HK-2 (cell line): ENCODE data around the gene JAG2.
A peak's percentile ranks its signal among the peaks of the same experiment; 100 is the strongest.

Source experiments
- DNase-seq: peaks from one replicate; pipeline ENCODE4 v3.0.0-alpha.2; 2018; ENCODE audit not compliant: unreplicated experiment

JAG2 gene

DNA sequence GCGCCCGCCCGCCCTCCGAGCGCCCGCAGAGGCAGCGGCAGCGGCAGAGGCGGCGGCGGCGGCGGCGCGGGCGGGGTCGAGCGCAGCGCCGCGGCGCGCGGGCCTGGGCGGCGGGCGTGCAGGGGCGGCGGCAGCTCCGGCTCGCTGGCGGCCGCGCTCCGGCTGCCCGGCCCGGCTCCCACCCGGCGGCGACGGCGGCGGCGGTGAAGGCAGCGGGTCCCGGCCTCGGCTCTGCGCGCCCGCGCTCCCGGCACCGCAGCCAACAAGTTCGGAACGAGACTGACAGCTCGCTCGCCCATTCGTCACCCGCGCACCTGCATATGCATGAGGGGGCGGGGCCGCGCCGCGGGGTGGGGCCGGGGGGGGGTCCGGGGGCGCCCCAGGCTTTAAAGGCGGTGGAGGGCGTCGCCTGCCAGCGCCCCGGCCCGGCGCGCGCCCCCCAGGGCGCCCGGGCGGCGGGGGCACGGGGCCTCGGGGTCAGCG, at the start of gene JAG2:
JAG2 (minus strand) TSS at position 281 of the 483 bp plus-strand sequence. CDS start 356 bp downstream, outside the sequence.
- peak; percentile 48 for DNase-seq

- no peak for DNase-seq
These were observed 49.2 kb upstream of the JAG2 start for GRCh38 chr14:105217774-105218173.

DNA sequence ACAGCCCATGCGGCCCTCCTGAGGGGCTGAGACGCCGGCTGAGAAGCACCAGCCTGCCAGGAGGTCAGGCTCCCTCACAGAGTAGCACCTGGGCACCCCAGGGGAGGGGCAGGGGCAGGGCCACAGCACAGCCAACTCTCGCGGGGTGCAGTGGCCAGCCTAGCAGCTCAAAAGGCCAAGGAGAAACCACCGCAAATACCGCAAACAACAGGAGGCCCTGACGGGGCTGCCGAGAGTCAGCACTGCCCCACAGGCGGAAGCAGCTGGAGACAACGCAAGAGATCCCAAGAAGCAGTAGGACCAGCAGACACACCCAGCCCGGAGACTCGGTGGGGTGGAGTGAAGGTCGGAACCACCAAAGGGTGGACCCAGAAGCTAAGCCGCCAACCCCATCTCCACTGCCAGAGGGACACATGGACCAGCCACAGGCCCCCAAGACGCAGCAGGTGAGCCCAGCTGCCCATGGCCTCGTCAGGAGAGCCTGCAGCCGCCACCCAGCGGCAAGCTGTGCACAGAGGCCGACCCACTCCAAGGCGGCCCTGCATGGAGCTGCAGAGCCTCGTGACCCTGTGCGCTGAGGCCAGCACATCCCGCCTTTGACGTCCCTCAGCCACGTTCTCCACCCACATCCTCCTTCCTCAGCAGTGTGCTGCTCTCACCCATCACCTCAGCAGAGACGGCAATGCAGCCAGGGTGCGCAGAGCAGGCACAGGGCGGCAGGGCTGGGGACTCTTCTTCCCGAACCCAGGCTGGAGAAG, 48.1 kb upstream of the JAG2 start:
- DNase-seq: no peak

DNA sequence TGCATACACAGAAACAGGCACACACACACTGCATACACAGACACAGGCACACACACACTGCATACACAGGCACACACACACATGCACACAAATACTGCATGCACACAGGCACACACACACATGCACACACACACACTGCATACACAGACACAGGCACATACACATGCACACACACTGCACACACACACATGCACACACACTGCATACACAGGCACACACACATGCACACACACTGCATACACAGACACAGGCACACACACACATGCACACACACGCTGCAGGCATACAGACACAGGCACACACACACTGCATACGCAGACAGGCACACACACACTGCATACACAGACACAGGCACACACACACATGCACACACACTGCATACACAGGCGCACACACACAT, 47.0 kb upstream of the JAG2 start:
- no peak for DNase-seq

DNA sequence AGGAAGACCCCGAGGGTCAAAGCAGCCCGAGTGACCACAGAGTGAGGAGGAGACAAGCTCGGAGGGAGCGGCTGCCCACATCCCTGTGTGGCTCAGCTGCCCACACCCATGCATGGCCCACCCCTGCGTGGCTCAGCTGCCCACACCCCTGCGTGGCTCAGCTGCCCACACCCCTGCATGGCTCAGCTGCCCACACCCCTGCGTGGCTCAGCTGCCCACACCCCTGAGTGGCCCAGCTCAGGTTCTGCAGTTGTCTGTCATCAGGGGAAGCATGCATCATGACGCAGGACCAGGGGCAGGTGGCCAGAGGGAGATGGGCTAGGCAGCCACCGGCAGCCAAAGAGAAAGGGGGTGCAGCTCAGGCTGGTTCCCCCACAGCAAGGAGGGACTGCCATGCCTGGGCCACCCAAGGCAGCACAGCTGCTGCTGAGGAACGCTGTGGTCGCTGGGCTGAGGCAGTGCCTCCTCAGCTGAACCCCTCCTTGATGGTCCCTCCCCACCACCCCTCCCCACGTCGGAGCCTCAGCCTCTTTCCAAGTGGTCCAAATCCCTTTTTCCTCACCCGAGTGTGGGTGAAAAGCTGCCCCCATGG, 45.8 kb upstream of the JAG2 start:
- no peak for DNase-seq

DNA sequence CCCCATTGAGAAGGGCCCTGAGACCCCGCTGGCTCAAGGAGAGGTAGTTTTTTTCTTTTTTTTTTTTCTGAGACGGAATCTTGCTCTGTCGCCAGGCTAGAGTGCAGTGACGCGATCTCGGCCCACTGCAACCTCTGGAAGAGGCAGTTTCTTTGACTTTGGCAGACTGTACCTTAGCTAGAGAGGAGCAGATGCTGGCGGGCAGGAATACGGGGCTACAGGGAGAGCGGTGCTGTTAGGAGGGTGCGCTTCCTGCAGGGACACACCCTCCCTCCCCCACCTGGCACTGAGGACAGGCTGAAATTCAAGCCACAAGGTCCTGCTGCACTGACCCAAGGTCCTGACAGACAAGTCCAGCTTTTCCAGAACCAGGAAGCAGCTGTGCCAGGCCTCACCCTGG, 44.8 kb upstream of the JAG2 start:
- DNase-seq: no peak

DNA sequence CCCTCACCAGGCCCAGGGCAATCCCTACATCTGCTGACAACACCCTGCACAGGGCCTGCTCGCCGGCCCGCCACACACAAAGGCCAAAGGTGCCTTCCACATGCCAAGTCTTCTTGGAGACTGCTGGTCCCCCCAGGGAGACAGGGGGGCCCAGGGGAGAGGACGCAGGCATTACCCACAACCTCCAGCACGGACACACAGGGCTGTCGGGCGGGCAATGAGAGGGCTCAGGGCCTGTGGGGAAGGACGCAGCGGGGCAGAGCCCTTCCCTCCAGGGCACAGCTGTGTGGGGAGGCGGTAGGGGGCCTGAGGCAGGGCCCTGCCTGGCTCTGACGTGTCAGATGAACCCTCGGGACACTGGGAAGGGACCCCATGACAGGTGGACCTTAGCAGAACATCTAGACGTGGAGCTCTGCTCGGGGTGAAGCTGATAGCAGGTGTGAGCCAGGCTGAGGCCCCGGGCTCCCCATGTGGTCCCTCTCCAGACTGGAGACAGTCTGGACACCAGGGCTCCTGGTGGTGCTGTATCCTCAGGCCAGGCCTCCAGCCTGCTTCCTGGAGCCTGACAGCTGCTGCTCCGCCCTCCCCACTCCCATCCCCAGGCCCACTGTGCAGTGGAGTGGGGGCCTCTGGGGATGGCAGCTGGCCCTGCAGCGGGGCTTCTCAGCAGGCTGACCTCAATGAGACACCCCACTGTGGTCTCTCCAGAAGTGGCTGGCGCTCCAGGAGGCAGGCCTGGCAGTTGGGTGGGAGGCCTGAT, 44.1 kb upstream of the JAG2 start:
- DNase-seq: no peak

GRCh38 chr14:105211758-105212089, 43.1 kb upstream of the JAG2 start:
- no peak for DNase-seq

GRCh38 chr14:105211086-105211757, 42.6 kb upstream of the JAG2 start:
- DNase-seq: no peak

DNA sequence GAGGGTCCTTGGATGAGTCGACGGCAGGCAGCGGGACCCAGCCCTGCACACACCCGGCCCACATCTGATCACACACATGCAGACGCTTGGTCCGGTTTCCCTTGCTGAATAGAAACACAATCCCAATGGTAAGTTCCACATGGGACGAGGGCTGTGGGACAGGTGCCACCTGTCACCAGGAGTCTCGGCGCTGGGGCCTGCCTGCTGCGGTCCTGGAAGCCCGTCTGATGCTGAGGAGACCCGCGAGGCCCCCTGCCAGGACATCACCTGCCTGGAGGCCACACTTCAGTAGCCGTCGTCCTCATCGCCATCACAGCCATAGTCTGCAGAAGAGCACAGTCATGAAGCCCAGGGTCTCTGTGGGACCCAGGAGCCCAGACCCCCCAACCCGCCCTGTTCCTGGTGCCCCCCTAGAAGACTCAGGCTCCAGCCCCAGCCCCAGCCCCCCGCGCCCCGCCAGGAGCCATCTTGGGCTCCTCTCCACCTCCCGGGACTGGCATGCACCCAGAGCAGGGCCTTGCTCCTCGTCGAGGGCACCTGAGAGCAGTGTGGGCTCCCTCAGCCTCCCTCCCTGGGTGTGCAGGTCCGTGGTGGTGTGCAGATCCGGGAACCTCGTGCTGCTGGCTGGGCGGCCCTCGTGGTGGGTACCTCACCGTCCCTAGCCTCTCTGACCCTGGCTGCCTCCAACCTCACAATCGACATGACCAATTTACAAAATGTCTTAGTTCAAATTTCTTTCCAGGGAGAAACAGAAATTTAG, 41.9 kb upstream of the JAG2 start:
- DNase-seq: no peak

GRCh38 chr14:105209646-105210045, 41.1 kb upstream of the JAG2 start:
- no peak for DNase-seq

- DNase-seq: no peak
These were observed 40.5 kb upstream of the JAG2 start for GRCh38 chr14:105209091-105209490.

DNA sequence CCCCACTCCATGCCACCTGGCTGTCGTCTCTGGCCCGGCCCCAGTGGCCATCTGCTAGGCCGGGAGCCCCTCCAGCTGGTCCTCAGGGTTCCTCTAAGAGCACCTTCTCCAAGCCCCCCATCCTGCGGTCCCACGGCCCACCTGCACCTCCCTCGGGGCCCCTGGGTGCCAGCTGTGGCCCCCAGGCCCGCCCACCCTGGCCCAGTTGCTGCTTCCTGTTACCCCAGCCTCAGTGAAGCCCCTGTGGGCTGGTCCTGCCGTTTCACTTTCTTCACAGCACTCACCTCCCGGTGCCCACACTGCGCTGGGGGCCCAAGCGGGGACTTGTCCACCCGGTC, 40.1 kb upstream of the JAG2 start:
- no peak for DNase-seq

GRCh38 chr14:105207996-105208737, 39.6 kb upstream of the JAG2 start:
- no peak for DNase-seq

DNA sequence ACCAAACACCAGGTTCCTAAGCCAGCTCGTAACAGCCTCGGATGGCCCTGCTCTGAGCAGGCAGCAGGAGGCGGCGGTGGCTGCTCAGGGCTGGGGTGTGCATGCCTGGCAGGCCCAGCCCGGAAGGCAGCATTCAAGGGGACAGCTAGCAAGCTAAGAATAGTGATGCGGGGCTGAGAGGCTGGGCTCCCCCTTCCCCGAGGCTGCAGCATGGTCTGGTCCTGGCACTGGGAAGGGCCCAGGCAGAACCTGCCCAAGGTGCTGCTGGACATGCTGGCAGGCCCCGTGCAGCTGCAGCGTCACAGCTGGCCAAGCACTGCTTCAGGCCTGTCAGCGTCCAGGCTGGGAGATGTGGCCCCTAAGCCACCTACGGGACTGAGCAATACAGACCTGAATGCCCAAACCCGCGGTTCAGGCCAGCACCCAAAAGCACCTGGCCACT, 38.9 kb upstream of the JAG2 start:
- no peak for DNase-seq

- DNase-seq: no peak
These were observed 38.3 kb upstream of the JAG2 start for GRCh38 chr14:105206873-105207272.

- no peak for DNase-seq
These were observed 37.2 kb upstream of the JAG2 start for GRCh38 chr14:105205673-105206208.

- DNase-seq: no peak
These were observed 36.5 kb upstream of the JAG2 start for GRCh38 chr14:105204931-105205672.

DNA sequence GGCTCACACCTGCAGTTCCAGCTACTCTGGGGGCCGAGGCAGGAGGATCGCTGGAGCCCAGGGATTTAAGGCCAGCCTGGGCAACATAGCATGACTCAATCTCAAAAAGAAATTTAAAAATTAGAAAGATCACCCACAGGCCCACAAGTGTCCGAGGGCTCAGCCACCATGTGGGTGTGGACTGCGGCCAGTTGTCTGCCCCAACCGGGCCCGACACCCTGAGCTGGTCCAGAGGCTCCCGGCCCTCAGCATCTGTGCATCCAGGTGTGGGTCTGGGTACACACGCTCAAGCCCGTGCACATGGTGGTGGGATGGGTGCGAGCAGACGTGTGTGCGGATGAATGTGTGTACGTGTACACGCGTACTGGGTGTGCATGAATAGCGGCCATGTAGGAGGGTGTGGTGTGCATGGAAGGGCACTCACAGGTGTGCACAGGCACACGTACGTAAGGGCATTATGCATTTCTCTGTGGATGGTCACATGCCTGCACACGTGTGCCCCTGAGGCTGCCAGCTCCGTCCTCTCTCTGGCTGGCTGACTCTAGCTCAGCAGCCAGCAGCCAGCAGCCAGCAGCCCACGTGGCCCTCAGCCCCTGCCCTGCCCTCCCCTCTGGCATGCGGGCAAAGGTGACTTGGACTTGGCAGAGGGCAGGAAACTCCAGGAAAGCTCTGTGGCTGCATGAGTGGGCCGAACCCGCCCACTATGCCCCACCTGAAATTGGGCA, 35.8 kb upstream of the JAG2 start:
- DNase-seq: peak; percentile 77
